CD4-positive, alpha-beta T cell (primary cell): ENCODE measurements around the gene TAAR2. TPM values are rescaled to one million over a fixed set of nuclear protein-coding genes. Genes with fewer than 3 reads are reported as not detected.

ENCODE experiments used
- ATAC-seq: fragments of 200-7000 bp; cut with Tn5 transposase; one replicate; pipeline ENCODE4 v1.10.0; 2022; ENCODE audit warnings: mild to moderate bottlenecking; ENCODE audit not compliant: poor library complexity
- CTCF ChIA-PET: fragments of 350-600 bp; sonication (Branson Sonifier 250); formaldehyde crosslinking; loops from one replicate; lab custom pipeline; 2021; ENCODE audit warnings: antibody characterized with exemption, inconsistent platforms; lab: Charles Lee
- POLR2A ChIA-PET: fragments of 350-600 bp; sonication (Branson Sonifier 250); formaldehyde crosslinking; loops from one replicate; lab custom pipeline; 2021; ENCODE audit warnings: antibody characterized with exemption, inconsistent platforms; lab: Charles Lee
- DNase-seq, 14 experiments: peaks; one replicate each; pipeline ENCODE4 v3.0.0-alpha.2; 2013 to 2020; ENCODE audit warnings: mixed read lengths in 2 of 14
- H3K27ac ChIP-seq, 2 donors: one replicate each; pipeline versions ENCODE4 v1.5.1 to v1.7.0; 2013; ENCODE audit warnings: low read length in 2 of 2, low read depth in 1 of 2, mild to moderate bottlenecking in 1 of 2
- H3K27me3 ChIP-seq, 2 experiments: 1 replicate in 1 of 2; 2 replicates in 1 of 2; pipeline versions ENCODE4 v1.6.1 to v1.7.0; 2013; ENCODE audit warnings: low read length in 2 of 2, control low read depth in 1 of 2, mild to moderate bottlenecking in 1 of 2, moderate library complexity in 1 of 2; ENCODE audit not compliant: insufficient read depth in 2 of 2, control insufficient read depth in 1 of 2
- H3K36me3 ChIP-seq: one replicate; pipeline ENCODE4 v1.6.1; 2013; ENCODE audit warnings: low read length, control low read depth; ENCODE audit not compliant: insufficient read depth
- H3K4me1 ChIP-seq: one replicate; pipeline ENCODE4 v1.6.1; 2013; ENCODE audit warnings: low read length, control low read depth; ENCODE audit not compliant: insufficient read depth
- H3K4me3 ChIP-seq: one replicate; pipeline ENCODE4 v1.5.1; 2013; ENCODE audit warnings: mild to moderate bottlenecking, low read length, moderate library complexity
- H3K9me3 ChIP-seq, 2 experiments: 1 replicate in 1 of 2; 2 replicates in 1 of 2; pipeline versions ENCODE4 v1.6.1 to v1.7.0; 2013; ENCODE audit warnings: low read length in 2 of 2, mild to moderate bottlenecking in 2 of 2, control low read depth in 1 of 2, moderate library complexity in 1 of 2; ENCODE audit not compliant: control insufficient read depth in 1 of 2, insufficient read depth in 1 of 2
- H3K27ac Mint-ChIP-seq: one replicate; pipeline ENCODE4 v1.8.0; 2020; ENCODE audit warnings: mixed read lengths
- H3K27me3 Mint-ChIP-seq: one replicate; pipeline ENCODE4 v1.8.0; 2021; ENCODE audit warnings: mixed read lengths
- H3K36me3 Mint-ChIP-seq: one replicate; pipeline ENCODE4 v1.8.0; 2021; ENCODE audit warnings: low read depth, mixed read lengths
- H3K4me1 Mint-ChIP-seq: one replicate; pipeline ENCODE4 v1.8.0; 2021; ENCODE audit warnings: low read depth, mixed read lengths
- H3K4me3 Mint-ChIP-seq: one replicate; pipeline ENCODE4 v1.8.0; 2020; ENCODE audit warnings: mild to moderate bottlenecking, mixed read lengths
- H3K9me3 Mint-ChIP-seq: one replicate; pipeline ENCODE4 v1.8.0; 2020; ENCODE audit warnings: mixed read lengths
- intact Hi-C, 2 experiments: fragments of 100-400 bp; cut with DNase I in 1 of 2; cut with micrococcal nuclease in 1 of 2; formaldehyde crosslinking; loops; one replicate each; pipeline versions ENCODE4 v1.15.1 to v1.9.0; 2023 to 2025; cut with DNase I, micrococcal nuclease
- polyA plus RNA-seq, 2 donors: library from polyadenylated mRNA; unstranded; fragments of 120-200 nt; gene quantifications; one replicate each; pipeline ENCODE4 v1.2.1, GENCODE V29; 2013
- total RNA-seq, 174 experiments: library from RNA in 2 of 174; stranded (reverse) in 2 of 174; gene quantifications; one replicate each; pipeline ENCODE4 v1.2.3 and lab custom pipeline; 2021 to 2026
- TF ChIP-seq, protein P1 (sequence below): fragments of 200-600 bp; IDR thresholded peaks from one replicate; pipeline ENCODE4 v1.8.0; 2022; ENCODE audit warnings: antibody characterized with exemption, mild to moderate bottlenecking

Gene TAAR2, protein sequence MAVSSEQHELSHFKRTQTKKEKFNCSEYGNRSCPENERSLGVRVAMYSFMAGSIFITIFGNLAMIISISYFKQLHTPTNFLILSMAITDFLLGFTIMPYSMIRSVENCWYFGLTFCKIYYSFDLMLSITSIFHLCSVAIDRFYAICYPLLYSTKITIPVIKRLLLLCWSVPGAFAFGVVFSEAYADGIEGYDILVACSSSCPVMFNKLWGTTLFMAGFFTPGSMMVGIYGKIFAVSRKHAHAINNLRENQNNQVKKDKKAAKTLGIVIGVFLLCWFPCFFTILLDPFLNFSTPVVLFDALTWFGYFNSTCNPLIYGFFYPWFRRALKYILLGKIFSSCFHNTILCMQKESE
- total RNA-seq (not detected), total RNA-seq (lab: John Stamatoyannopoulos, UW) (0 to 0.06 (median 0) reads per million in 172 experiments)
- not detected for polyA plus RNA-seq (2013, experiment 1 of 2)
- not detected for polyA plus RNA-seq (2013, experiment 2 of 2)

DNA sequence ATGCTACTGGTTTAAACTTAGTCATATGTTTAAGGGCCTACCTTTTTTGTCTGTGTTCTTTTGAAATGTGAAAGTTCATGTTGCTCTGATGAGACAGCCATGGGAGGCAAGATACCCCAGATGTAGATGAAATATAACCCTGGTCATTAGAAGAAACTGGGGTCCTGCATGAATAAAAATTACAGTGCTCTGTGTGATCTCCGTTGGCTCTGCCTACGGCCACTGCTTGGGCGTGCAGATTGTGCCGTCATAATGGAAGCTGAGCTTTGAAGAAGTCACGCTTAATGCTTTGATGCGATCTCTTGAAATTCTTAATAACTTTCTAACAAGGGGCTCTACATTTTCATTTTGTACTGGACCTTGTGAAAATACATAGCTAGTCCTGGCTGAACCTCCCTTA is at the start of gene TAAR2:
Gene TAAR2, minus strand, starts transcription at position 101 of the 400 bp plus-strand sequence. Its CDS starts 0 bp downstream, at position 101.
- Mint-ChIP-seq H3K9me3 (peaks cover 5% of the 10 kb centered on the region), H3K4me3 (no peak within 1 kb of the TSS), H3K27me3 (peaks cover 31% of the 10 kb centered on the region), H3K4me1 (no peaks in the 10 kb centered on the region), H3K36me3 (no peaks in the 10 kb centered on the region), H3K27ac (no peak within 1 kb of the TSS)
- POLR2A ChIA-PET = no interaction called here
- Histone ChIP-seq H3K4me3 (no peak within 1 kb of the TSS), H3K4me1 (no peaks in the 10 kb centered on the region), H3K27ac (no peak within 1 kb of the TSS), H3K27me3 (peaks cover 0 to 8% of the 10 kb centered on the region in 2 experiments), H3K36me3 (no peaks in the 10 kb centered on the region), H3K9me3 (no peaks in the 10 kb centered on the region)
- DNase-seq (no peak), ATAC-seq (no peak)
- TF ChIP-seq, protein P1, sequence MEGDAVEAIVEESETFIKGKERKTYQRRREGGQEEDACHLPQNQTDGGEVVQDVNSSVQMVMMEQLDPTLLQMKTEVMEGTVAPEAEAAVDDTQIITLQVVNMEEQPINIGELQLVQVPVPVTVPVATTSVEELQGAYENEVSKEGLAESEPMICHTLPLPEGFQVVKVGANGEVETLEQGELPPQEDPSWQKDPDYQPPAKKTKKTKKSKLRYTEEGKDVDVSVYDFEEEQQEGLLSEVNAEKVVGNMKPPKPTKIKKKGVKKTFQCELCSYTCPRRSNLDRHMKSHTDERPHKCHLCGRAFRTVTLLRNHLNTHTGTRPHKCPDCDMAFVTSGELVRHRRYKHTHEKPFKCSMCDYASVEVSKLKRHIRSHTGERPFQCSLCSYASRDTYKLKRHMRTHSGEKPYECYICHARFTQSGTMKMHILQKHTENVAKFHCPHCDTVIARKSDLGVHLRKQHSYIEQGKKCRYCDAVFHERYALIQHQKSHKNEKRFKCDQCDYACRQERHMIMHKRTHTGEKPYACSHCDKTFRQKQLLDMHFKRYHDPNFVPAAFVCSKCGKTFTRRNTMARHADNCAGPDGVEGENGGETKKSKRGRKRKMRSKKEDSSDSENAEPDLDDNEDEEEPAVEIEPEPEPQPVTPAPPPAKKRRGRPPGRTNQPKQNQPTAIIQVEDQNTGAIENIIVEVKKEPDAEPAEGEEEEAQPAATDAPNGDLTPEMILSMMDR = no peak
- CTCF ChIA-PET = interaction anchor here (0.6 kb wide), 1 partner anchor 156 kb away, joined by 3 read pairs; no protein-coding TSS in a partner anchor
- intact Hi-C loops = no loop called here

DNA sequence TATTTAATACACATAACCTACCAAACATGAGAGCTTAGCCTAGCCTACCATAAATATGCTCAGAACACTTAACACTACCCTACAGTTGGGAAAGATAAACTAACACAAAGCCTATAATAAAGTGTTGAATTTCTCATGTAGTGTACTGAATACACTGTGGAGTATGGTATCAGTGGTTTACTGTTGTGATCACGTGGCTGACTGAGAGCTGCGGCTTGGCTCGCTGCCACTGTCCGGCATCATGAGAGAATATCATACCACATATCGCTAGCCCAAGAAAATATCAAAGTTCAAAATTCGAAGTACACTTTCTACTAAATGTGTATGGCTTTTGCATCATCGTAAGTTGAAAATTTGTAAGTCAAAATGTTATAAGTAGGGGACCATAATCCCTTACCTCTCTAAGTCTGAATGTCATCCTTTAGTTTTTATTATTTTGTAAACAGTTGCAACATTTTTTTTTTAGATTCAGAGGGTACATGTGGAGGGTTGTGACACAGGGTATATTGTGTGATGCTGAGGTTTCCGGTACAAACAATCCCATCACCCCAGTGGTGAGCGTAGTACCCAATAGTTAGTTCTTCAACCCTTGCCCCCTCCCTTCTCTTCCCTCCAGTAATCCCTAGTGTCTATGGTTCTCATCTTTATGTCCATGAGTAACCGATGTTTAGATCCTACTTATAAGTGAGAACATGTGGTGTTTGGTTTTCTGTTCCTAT is 49.5 kb upstream of the TAAR2 start:
- Histone ChIP-seq H3K9me3 (no peaks in the 10 kb centered on the region), H3K27me3 (no peaks in the 10 kb centered on the region), H3K27ac (no peak overlapping the region), H3K4me3 (no peak overlapping the region), H3K36me3 (no peaks in the 10 kb centered on the region), H3K4me1 (peaks cover 3% of the 10 kb centered on the region)
- Mint-ChIP-seq H3K4me3 (no peak overlapping the region), H3K36me3 (no peaks in the 10 kb centered on the region), H3K4me1 (no peaks in the 10 kb centered on the region), H3K27ac (no peak overlapping the region), H3K9me3 (no peaks in the 10 kb centered on the region), H3K27me3 (peaks cover 22% of the 10 kb centered on the region)
- ATAC-seq (no peak), DNase-seq (no peak)
- CTCF ChIA-PET = no interaction called here
- POLR2A ChIA-PET = no interaction called here
- TF ChIP-seq, protein P1 = no peak
- intact Hi-C loops = loop anchor here (5.0 kb wide), 4 partner anchors 94 to 1244 kb away; no protein-coding TSS in a partner anchor

DNA sequence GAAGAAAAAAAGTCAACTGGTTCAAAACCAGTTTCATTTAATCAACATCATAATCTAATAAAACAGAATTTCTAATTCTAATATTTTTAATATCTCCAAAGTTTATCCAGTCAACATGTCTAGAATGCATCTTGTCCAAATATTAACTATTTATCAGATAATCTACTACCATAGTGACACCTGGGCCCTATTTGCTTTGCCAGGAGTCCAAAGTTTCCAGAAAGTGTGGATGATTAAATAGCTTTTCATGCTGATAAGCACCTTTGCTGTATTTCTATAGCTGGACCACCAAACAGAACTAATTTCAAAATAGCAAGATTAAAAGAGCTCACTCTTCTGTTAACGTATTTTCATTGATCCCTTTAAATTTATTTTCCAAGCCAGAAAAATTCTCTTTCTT is 47.2 kb upstream of the TAAR2 start:
- ChIA-PET POLR2A (no interaction called here), CTCF (no interaction called here)
- H3K4me1 ChIP-seq = peaks cover 3% of the 10 kb centered on the region
- H3K9me3 ChIP-seq = no peaks in the 10 kb centered on the region
- no peak overlapping the region for H3K4me3 ChIP-seq
- H3K36me3 ChIP-seq = no peaks in the 10 kb centered on the region
- Mint-ChIP-seq H3K27me3 (peaks cover 16% of the 10 kb centered on the region), H3K4me3 (no peak overlapping the region), H3K36me3 (no peaks in the 10 kb centered on the region), H3K4me1 (no peaks in the 10 kb centered on the region), H3K9me3 (no peaks in the 10 kb centered on the region), H3K27ac (no peak overlapping the region)
- no peaks in the 10 kb centered on the region for H3K27me3 ChIP-seq
- intact Hi-C loops = loop anchor here (5.0 kb wide), 4 partner anchors 96 to 1246 kb away; no protein-coding TSS in a partner anchor
- H3K27ac ChIP-seq = no peak overlapping the region
- TF ChIP-seq, protein P1 = no peak
- ATAC-seq = no peak
- DNase-seq = no peak
